Left ventricle myocardium superior (tissue), 1 donor: ENCODE results near the gene FOLH1. TPM values are rescaled to one million over a fixed set of nuclear protein-coding genes. Genes with fewer than 3 reads are reported as not detected.
"Not testable (repeated sequence)": the region's sequence is repeated elsewhere in the genome, so short reads cannot be mapped to it uniquely, and the experiment has no call there.

Source experiments
- ATAC-seq: fragments of 200-7000 bp; cut with Tn5 transposase; one replicate; pipeline ENCODE4 v1.9.1; 2020; ENCODE audit warnings: mild to moderate bottlenecking, moderate library complexity
- DNase-seq: peaks from one replicate; pipeline ENCODE4 v3.0.0-alpha.2; 2020
- intact Hi-C: fragments of 100-400 bp; cut with micrococcal nuclease; formaldehyde crosslinking; loops from one replicate; pipeline ENCODE4 v1.11.0; 2022
- long read RNA-seq: library from polyadenylated mRNA; unstranded; transcript quantifications from one replicate; pipeline ENCODE4 v2.0.0, GENCODE V29; 2021
- total RNA-seq: library from RNA; stranded (reverse); fragmentation: NEBNext Ultra II Directional; extraction: Animal tissue kit (Norgen Biotek cat#: 25700); gene quantifications from one replicate; pipeline ENCODE4 v1.2.1, GENCODE V29; 2021
- donor health status: DM: no; HTN: yes; CAD: no; lungs with severe emphysema.

FOLH1 gene
- total RNA-seq, result not detected
- long read RNA-seq, result 0 reads

DNA sequence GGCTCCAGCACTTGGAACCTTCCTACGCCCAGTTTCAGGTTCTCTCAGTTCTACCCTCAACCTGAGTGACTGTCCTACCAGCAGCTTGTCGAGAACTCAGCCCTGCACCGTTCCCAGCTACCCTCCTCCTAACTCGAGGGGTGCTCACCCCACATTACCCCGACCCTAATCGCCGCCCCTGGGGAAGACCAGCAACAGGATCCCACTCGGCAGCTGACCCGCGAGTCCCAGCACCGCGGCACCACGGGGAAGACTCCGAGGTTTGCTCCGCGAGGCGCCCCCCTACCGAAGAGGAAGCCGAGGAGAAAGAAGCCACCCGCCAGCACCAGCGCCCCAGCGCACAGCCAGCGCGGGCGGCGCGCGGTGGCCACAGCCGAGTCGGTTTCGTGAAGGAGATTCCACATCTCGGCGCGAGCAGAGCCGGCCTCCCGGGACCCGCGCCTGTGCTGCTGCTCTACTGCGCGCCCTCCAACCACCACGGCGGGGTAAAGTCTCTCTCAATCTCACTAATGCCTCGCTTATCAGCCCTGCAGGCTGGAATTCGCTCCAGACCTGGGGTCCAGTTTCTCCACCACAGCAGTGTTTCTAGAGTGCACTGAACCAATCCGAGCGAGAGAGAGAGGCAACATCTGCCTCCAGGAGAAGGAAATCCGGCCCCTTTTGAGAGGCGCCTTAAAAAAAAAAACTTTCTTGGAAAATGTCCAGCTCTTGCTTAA, at the start of gene FOLH1:
Gene FOLH1, minus strand, starts transcription at position 597 of the 716 bp plus-strand sequence. Its CDS starts 193 bp downstream, at position 404.
- ATAC-seq (peak; percentile 87), DNase-seq (peak; percentile 62)
- intact Hi-C loops, result no loop called here

DNA sequence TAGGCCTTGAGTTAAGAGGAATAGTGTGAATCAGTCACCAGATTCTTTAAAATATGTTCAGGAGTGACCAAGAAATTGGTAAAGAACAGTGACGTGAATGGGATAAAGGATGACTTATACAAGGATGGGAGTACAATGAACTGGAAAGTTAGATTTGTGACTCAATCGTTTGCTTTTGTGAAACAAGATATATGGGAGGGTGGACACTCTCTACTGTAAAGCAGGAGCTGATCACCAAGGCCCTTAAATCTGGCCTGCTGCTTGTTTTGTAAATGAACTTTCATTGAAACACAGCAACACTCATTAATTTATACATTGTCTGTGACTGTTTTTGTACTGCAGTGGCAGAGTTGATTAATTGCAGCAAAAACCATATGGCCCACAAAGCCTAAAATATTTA, 46.7 kb upstream of the FOLH1 start:
- DNase-seq, ATAC-seq, intact Hi-C loops: not testable (repeated sequence)

DNA sequence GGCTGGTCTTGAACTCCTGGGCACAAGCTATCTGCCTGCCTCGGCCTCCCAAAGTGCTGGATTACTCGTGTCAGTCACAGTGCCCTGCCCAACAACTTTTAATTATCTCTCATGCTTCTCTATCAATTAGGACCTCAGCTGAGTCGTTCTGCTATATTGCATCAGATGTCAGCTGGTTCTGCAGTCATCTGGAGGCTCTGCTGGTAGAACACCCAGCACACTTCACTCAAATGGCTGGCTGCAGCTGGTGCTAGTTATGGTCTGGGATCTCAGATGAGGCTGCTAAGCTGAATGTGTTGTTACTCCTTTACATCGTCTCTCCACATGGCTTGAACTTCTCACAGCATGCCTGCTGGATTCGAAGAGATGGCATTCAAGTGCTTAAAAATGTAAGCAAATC, 42.8 kb upstream of the FOLH1 start:
- DNase-seq, ATAC-seq, intact Hi-C loops: not testable (repeated sequence)

DNA sequence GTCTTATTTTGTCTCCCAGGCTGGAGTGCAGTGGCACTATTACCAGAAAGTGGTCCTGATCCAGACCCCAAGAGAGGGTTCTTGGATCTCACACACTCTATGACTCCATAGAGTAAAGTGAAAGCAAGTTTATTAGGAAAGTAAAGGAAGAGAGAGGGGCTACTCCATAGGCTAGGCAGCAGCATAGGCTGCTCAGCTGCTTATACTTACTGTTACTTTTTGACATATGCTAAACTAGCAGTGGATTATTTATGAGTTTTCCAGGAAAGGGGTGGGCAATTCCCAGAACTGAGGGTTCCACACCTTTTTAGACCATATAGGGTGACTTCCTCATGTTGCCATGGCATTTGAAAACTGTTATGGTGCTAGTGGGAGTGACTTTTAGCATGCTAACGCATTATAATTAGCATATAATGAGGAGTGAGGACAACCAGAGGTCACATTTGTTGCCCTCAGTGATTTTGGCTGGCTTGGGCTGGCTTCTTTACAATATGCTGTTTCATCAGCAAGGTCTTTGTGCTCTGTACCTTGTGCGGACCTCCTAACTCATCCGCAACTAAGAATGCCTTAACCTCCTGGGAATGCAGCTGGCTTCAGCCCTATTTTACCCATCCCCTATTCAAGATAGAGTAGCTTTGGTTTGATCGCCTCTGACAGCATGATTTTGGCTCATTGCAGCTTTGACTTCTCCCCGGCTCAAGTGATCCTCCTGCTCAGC, 42.2 kb upstream of the FOLH1 start:
- intact Hi-C loops, ATAC-seq: not testable (repeated sequence)

DNA sequence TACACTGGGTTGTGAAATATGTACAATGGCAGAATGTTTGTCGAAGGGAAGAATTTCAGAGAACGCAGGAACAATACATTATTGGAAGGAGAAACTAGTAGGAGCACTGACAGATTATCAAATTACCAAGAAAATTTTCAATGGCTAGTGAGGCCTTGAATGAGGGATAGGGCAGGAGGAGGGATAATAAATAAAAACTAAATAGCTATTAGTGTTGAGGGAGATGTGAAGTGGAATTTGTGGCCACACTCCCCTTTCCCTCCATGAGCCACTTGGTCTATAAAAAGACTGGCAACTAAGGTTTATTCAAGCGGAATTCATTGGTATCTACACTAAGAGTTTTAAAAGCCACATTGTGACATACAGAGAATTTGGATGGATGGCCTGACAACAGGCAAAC, 41.0 kb upstream of the FOLH1 start:
- ATAC-seq, DNase-seq, intact Hi-C loops: not testable (repeated sequence)

More for the DNA sequence above, 42.2 kb upstream of the FOLH1 start:
- DNase-seq, result not testable (repeated sequence)

DNA sequence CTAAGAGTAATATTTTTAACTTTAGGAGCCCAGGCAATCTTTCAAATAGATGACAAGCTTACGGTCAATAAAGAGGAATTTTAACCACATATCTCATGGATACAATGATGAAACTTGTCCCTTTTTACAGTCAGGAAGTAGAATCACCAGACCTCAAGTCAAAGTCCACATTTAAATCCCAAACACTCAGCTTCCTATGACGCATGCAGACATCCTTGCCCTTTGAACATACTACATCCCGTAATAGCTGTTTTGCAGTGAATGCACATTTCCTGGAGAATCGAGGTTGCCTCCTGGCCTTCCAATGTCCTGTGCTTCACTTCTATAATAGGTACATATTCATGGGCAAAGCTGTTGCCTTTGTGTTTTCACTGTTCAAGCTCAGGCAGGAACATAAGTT, 25.3 kb upstream of the FOLH1 start:
- DNase-seq, ATAC-seq, intact Hi-C loops: not testable (repeated sequence)

DNA sequence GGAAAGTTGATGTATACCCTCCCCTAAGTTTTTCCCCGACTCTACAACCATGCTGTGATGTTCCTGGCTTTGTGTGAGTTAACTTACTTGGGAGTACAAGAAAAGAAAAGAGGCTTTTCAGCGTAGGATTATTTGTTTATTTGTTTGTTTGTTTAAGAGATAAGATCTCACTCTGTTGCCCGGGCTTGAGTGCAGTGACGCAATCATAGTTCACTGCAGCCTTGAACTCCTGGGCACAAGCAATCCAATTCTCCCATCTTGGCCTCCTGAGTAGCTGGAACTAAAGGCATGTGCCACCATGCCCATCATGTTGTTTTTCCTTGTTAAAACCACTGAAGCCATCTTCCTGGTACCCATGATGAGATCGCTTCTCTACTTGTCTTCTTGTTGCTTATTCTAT, 24.6 kb upstream of the FOLH1 start:
- DNase-seq, ATAC-seq, intact Hi-C loops: not testable (repeated sequence)

DNA sequence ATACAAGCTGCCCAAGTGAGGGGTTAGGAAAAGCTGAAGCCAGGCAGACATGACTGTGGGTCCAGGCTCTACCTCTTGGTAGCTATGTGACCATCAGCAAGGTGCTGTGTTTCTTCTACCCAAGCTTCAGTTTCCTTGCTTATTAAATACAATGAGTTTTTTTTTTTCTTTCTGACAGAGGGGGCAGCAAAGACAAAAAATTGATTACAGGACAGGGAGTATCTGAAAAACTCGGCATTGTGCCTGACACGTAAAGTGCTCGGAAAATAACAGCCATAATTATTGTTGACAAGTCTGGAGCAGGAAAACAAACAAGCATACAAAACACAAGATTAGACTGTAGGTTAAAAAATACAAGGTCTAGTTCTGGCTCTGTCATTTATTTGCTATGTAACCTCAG, 23.3 kb upstream of the FOLH1 start:
- intact Hi-C loops, ATAC-seq: not testable (repeated sequence)

DNA sequence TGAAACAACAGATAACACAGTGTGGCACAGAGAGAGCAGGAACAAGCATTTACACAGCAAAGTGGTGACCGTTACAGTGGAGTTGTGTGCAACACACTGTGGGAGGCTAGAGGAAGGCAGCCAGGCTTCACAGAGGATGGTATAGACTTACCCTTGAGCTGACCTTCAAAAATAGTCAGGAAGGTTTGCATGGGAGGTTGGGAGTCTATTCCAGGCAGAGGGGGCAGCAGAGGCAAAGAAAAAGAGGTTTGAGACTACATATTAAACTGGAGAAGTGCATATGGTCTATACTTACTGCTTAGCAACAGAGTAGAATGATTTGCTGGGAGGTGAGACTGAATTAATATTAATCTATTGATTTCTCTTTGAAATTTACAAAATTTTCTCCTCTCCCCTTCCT, 22.1 kb upstream of the FOLH1 start:
- peak; percentile 11 for ATAC-seq
- intact Hi-C loops, DNase-seq: not testable (repeated sequence)

More for the DNA sequence above, 23.3 kb upstream of the FOLH1 start:
- DNase-seq, result not testable (repeated sequence)

DNA sequence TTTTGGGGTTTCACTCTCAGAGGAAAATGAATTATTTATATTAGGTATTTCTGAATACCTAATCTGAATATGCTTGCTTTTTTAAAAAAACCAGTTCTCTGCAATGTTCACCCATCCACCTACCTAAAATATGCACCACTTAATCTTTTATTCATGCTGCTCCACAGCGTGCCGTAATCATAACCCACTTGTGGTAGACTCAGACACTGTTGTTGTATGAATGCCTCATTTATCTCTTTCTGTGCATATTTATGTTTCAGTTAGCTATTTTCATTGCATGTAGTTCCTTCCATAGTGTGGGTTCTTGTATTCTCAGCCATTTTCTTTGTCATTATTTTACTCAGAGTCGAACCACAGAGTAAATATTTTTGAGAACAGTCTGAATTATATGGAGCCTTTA, 21.6 kb upstream of the FOLH1 start:
- intact Hi-C loops, DNase-seq, ATAC-seq: not testable (repeated sequence)

DNA sequence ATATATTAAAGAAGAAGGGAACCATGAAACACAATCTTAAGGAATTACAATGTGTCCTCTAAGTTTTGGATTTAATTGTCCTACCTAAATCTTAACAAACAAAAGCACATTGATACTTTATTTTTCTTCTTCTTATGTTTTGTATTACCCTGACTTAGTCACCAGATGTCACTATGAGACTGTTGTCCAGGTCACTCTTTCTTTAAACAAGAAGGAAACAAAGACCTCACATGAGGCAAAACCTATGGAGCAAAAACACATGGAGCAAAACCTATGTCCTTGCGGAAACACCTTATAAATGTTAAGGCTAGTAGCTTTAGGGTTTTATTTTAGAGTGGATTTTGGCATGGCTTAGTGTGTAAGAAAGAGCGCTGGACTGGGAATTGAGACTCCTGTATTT, 20.7 kb upstream of the FOLH1 start:
- intact Hi-C loops, result loop anchor here (10.0 kb wide), 1 partner anchor 296 kb away; no protein-coding TSS in a partner anchor
- peak; percentile 34 for ATAC-seq
- DNase-seq, result not testable (repeated sequence)

DNA sequence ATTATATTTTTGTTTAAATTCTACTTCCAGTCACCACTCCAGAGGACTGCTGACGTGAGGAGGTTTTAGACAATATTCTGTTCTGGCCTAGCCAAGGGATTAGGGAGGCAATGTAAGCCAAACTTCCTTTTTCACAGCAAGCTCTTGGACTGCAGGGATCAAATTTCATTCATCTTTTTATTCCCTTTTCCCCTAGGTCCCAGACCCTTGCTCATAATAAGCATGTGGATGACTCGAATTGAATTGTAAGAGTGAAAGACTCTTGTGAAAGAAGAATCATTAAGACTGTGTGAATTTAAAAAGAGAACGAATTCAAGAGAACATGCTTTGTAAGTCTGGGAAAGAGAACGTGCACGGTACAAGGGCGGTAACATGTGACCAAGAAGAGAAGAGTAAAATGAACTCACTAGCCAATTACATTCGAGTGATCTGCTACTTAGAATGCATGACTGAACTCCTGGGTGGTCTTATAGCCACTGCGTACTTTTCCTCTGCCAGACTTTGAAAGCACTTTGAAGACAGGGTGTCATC, 16.9 kb upstream of the FOLH1 start:
- intact Hi-C loops, result loop anchor here (10.0 kb wide), 1 partner anchor 299 kb away; no protein-coding TSS in a partner anchor
- DNase-seq, ATAC-seq: not testable (repeated sequence)

DNA sequence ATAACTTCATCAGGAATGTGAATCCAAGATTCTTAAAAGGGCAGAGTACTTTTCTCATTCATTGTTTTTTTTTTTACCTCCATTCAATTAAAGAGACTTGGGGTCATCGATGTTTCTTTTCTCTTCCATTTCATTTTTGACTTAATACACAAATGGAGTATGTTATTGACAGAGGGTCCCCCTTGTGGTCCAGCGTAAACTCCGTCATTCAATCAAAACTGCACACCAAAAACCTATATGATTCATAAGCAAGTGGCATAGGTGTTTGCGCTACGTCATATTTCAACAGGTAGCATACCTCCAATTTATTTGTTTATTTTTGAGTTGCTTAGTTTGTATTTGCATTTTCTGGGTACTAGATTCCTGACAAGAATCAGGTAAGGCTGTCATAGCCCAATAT, 12.7 kb upstream of the FOLH1 start:
- no peak for ATAC-seq
- DNase-seq, result no peak
- intact Hi-C loops, result loop anchor here (10.0 kb wide), 1 partner anchor 304 kb away; no protein-coding TSS in a partner anchor

DNA sequence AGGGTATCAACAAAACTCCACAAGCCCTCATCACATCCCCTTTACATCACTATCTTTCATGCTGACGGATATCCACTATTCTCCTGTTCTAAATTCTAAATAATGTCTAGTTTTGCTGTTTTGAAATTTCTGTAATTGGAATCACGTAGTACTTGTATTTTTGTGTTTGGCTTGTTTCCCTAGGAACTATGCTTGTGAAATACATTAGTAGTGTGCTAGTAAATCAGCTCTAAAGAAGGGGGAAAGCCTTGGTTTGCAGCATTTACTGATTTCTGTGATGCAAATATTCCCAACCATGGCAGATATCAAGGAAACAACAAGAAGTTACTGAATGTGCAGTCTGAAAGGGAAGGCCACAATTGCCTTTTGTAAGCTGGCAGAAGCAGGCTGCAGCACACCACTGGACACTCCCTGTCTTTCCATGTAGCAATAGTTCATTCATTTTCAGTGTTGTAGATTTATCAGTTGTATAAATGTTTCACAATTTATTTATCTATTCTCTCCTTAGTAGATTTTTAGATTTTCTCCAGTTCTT, 4.7 kb upstream of the FOLH1 start:
- ATAC-seq (no peak), DNase-seq (no peak)
- intact Hi-C loops, result no loop called here

DNA sequence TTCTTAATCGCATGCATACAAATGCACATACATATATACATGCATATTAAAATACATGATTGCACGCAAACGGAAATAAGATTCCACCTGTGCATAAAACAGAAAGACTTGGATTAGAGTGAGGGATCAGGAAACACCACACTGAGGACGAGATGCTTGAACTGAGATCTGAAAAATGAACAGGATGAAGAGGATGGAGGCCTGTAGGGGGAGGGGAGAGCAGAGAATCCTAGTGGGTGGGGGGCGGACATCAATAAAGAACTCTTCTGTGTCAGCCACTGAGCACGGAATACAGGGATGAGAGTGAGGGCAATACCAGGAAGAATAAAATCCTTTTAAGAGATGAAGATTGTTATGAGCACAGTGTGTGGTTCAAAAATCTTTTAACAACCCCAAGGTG, 1.4 kb downstream of the FOLH1 start:
- intact Hi-C loops, ATAC-seq, DNase-seq: not testable (repeated sequence)

DNA sequence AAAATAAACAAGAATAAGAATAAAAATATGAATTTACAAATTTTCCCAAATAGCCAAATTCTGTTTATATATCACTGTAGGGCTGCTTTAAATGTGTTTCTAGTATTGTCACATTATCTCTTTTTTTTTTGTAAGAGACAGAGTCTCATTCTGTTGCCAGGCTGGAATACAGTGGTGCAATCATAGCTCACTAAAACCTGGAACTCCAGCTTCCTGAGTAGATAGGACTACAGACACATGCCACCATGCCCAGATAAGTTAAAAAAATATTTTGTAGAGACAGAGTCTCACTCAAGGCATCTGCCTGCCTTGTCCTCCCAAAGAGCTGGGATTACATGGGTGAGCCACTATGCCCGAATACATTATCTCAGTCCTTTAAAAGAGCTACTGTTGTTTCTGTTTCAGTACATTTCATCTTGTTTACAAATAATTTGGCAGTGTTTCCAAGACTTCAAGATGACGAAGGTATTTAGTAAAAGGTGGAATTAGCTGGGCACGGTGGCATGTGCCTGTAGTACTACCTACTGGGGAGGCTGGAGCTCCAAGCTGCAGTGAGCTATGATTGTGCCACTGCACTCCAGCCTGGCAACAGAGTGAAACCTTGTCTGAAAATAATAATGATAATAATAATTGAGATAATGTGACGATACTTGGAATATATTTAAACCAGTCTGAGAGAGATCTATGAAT, 6.0 kb downstream of the FOLH1 start:
- ATAC-seq, result no peak
- DNase-seq, result no peak
- intact Hi-C loops, result no loop called here

DNA sequence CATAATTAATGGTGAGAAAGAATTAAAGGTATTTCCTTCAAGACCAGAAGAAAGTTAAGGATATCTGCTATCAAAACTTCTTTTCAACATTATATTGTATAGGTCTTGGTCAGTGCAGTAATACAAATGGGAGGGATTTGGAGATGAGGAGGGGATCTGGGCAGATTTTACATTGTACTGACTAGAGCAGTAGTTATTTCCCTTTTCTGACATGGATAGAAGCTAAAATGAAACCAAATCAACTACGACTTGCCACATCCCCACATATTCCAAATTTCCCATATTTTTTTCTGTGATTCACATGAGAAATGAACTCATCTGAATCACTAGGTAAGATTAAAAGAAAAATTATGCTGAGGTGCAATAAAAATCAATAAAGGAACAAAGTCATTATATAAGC, 11.6 kb downstream of the FOLH1 start:
- ATAC-seq, intact Hi-C loops, DNase-seq: not testable (repeated sequence)

DNA sequence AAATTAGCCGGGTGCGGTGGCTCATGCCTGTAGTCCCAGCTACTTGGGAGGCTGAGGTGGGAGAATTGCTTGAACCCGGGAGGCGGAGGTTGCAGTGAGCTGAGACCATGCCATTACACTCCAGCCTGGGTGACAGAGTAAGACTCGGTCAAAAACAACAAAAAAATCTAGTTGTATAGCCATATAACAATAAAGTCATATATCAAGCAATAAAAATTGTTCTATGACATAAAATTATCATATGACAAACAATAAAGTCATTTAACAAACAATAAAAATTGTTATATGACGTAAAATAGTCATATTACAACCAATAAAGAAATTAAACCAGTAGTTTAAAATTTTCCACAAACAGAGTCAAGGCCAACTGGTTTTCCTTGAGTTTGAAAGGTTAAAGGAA, 12.4 kb downstream of the FOLH1 start:
- intact Hi-C loops, ATAC-seq, DNase-seq: not testable (repeated sequence)

DNA sequence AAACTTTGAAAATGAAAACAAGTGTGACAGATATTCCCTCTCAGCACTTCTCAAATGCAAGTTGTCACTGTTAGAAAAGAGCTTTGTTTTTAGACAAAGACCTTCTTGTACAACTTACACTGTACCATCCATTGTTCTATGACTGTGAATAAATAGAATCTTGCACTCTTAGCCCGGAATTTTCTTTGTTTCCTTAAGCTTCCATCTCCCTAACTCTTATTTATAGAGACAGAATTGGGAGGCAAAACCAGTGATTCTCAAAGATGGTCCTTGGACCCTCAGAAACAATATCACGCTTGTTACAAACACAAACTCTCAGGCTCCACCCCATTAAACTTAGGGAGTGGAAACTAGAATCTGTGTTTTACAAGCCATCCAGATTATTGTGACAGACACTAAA, 18.1 kb downstream of the FOLH1 start:
- ATAC-seq, DNase-seq, intact Hi-C loops: not testable (repeated sequence)
